KMS-11 (cell line): ENCODE results near the gene CNDP1.

ENCODE experiments used
- H2AFZ ChIP-seq: fragments of 200-600 bp; sonication (generic); 2 replicates; pipeline ENCODE4 v1.6.1; 2016; ENCODE audit warnings: antibody characterized with exemption, mixed run types, low read depth
- H3K27ac ChIP-seq: fragments of 200-600 bp; sonication (generic); 2 replicates; pipeline ENCODE4 v1.6.1; 2016; ENCODE audit warnings: mild to moderate bottlenecking, mixed run types
- H3K27me3 ChIP-seq: fragments of 200-600 bp; sonication (generic); 2 replicates; pipeline ENCODE4 v1.6.1; 2017; ENCODE audit warnings: mild to moderate bottlenecking, low read depth, mixed run types, moderate library complexity; ENCODE audit not compliant: insufficient read depth
- H3K36me3 ChIP-seq: fragments of 200-600 bp; sonication (generic); 2 replicates; pipeline ENCODE4 v1.6.1; 2017; ENCODE audit warnings: mild to moderate bottlenecking, mixed run types; ENCODE audit not compliant: insufficient read depth
- H3K4me1 ChIP-seq: fragments of 200-600 bp; sonication (generic); 2 replicates; pipeline ENCODE4 v1.6.1; 2016; ENCODE audit warnings: mild to moderate bottlenecking, low read depth, mixed run types; ENCODE audit not compliant: poor library complexity, severe bottlenecking
- H3K4me2 ChIP-seq: fragments of 200-600 bp; sonication (generic); 2 replicates; pipeline ENCODE4 v1.7.0; 2016; ENCODE audit warnings: mild to moderate bottlenecking, mixed run types
- H3K4me3 ChIP-seq: fragments of 200-600 bp; sonication (generic); IDR thresholded peaks from 2 replicates; pipeline ENCODE4 v1.6.1; 2017; ENCODE audit warnings: low read depth, low read length, mixed read lengths; ENCODE audit not compliant: insufficient read depth
- H3K79me2 ChIP-seq: fragments of 200-600 bp; sonication (generic); 2 replicates; pipeline ENCODE4 v1.6.1; 2016; ENCODE audit warnings: low read depth, mixed run types; ENCODE audit not compliant: insufficient read depth
- H3K9ac ChIP-seq: fragments of 200-600 bp; sonication (generic); 2 replicates; pipeline ENCODE4 v1.6.1; 2016; ENCODE audit warnings: mild to moderate bottlenecking, mixed run types
- H4K20me1 ChIP-seq: fragments of 200-600 bp; sonication (generic); 2 replicates; pipeline ENCODE4 v1.6.1; 2016; ENCODE audit warnings: mild to moderate bottlenecking, mixed run types; ENCODE audit not compliant: insufficient read depth
- CTCF ChIP-seq: fragments of 200-600 bp; sonication (generic); conservative IDR thresholded peaks from 2 replicates; pipeline ENCODE4 v1.6.1; 2017; ENCODE audit warnings: low read depth, mild to moderate bottlenecking, antibody characterized with exemption, low read length, moderate library complexity, mixed read lengths

Gene CNDP1

GRCh38 chr18:74598350-74599001 is 64.2 kb downstream of the CNDP1 start:
- no peaks in the 10 kb centered on the region for H3K36me3 ChIP-seq
- H3K79me2 ChIP-seq = peaks cover 75% of the 10 kb centered on the region
- no peaks in the 10 kb centered on the region for H3K27me3 ChIP-seq
- 0 out of 2 replicates have a peak, but pooled peaks have one; percentile 27 for TF ChIP-seq CTCF
- H3K9ac ChIP-seq = peak overlapping the region; percentile 81
- H2AFZ ChIP-seq = peak overlapping the region; percentile 70
- no peak overlapping the region for H3K4me3 ChIP-seq
- peak overlapping the region; percentile 97 for H3K4me2 ChIP-seq
- H4K20me1 ChIP-seq = no peaks in the 10 kb centered on the region
- peaks cover 68% of the 10 kb centered on the region for H3K4me1 ChIP-seq
- H3K27ac ChIP-seq = peak overlapping the region; percentile 88

- Histone ChIP-seq H3K79me2 (peaks cover 88% of the 10 kb centered on the region), H3K4me2 (peak overlapping the region; percentile 83)
These were observed 70.1 kb downstream of the CNDP1 start for GRCh38 chr18:74604361-74604760.

GRCh38 chr18:74604774-74605173 is 70.5 kb downstream of the CNDP1 start:
- Histone ChIP-seq H3K9ac (peak overlapping the region; percentile 41; the same call in 1 of the 2 replicates), H3K36me3 (no peaks in the 10 kb centered on the region), H3K27me3 (no peaks in the 10 kb centered on the region), H3K4me2 (peak overlapping the region; percentile 83), H4K20me1 (no peaks in the 10 kb centered on the region), H3K4me3 (peak overlapping the region; percentile 35), H3K79me2 (peaks cover 88% of the 10 kb centered on the region), H2AFZ (peak overlapping the region; percentile 31; the same call in 1 of the 2 replicates), H3K27ac (peak overlapping the region; percentile 66), H3K4me1 (peaks cover 87% of the 10 kb centered on the region)
- TF ChIP-seq CTCF = no peak

More at GRCh38 chr18:74604361-74604760, 70.1 kb downstream of the CNDP1 start:
- Histone ChIP-seq H3K4me1 (peaks cover 88% of the 10 kb centered on the region), H2AFZ (peak overlapping the region; percentile 31; the same call in 1 of the 2 replicates), H3K4me3 (peak overlapping the region; percentile 35), H3K9ac (peak overlapping the region; percentile 41; the same call in 1 of the 2 replicates), H4K20me1 (no peaks in the 10 kb centered on the region), H3K36me3 (no peaks in the 10 kb centered on the region), H3K27me3 (no peaks in the 10 kb centered on the region), H3K27ac (peak overlapping the region; percentile 66)
- TF ChIP-seq CTCF = peak; percentile 35; the same call in 1 of the 2 replicates

GRCh38 chr18:74608681-74609080 is 74.4 kb downstream of the CNDP1 start:
- no peaks in the 10 kb centered on the region for H3K27me3 ChIP-seq
- H4K20me1 ChIP-seq = no peaks in the 10 kb centered on the region
- H3K4me2 ChIP-seq = 0 out of 2 replicates have a peak overlapping the region, but pooled peaks have one; percentile 1
- no peak overlapping the region for H2AFZ ChIP-seq
- peaks cover 99% of the 10 kb centered on the region for H3K4me1 ChIP-seq
- no peaks in the 10 kb centered on the region for H3K36me3 ChIP-seq
- peaks cover 73% of the 10 kb centered on the region; the same call in 1 of the 2 replicates for H3K79me2 ChIP-seq
- H3K27ac ChIP-seq = no peak overlapping the region
- no peak for TF ChIP-seq CTCF
- H3K9ac ChIP-seq = no peak overlapping the region
- no peak overlapping the region for H3K4me3 ChIP-seq
